Fibroblast of skin of left biceps (primary cell): ENCODE data around the gene OGT.

Experiments
- DNase-seq, 2 experiments: peaks; one replicate each; pipeline ENCODE4 v3.0.0-alpha.2; 2013; ENCODE audit warnings: low read depth in 2 of 2

OGT gene

GRCh38 chrX:71622576-71623450, 89.9 kb downstream of the OGT start:
- DNase-seq, result peak; percentile 23 to 28

GRCh38 chrX:71623714-71624113, 90.8 kb downstream of the OGT start:
- DNase-seq, result no peak

- DNase-seq, result no peak
Observed at GRCh38 chrX:71625471-71625870, 92.6 kb downstream of the OGT start.
